Astrocyte (in vitro differentiated cells and primary cell): ENCODE measurements around the gene SORT1. TPM values are rescaled to one million over a fixed set of nuclear protein-coding genes. Genes with fewer than 3 reads are reported as not detected.

Experiments
- DNase-seq: peaks from one replicate; pipeline ENCODE4 v3.0.0-alpha.2; 2010; ENCODE audit warnings: low read depth
- FAIRE-seq: peaks from 2 replicates; lab custom pipeline; 2011; peaks lifted over from hg19 to GRCh38; lab: Jason Lieb, UNC
- H2AFZ ChIP-seq: 2 replicates; pipeline ENCODE4 v1.6.0; 2012; ENCODE audit warnings: low read depth, low read length, inconsistent platforms
- H3K27ac ChIP-seq: 2 replicates; pipeline ENCODE4 v1.5.1; 2011; ENCODE audit warnings: low read depth, low read length, inconsistent platforms
- H3K27me3 ChIP-seq: 2 replicates; pipeline ENCODE4 v1.6.0; 2011; ENCODE audit warnings: low read length, inconsistent platforms; ENCODE audit not compliant: insufficient read depth
- H3K36me3 ChIP-seq: 2 replicates; pipeline ENCODE4 v1.5.1; 2011; ENCODE audit warnings: low read length, inconsistent platforms; ENCODE audit not compliant: insufficient read depth
- H3K4me1 ChIP-seq: 2 replicates; pipeline ENCODE4 v1.5.1; 2011; ENCODE audit warnings: low read length, inconsistent platforms; ENCODE audit not compliant: insufficient read depth
- H3K4me2 ChIP-seq: 2 replicates; pipeline ENCODE4 v1.6.0; 2012; ENCODE audit warnings: low read length, inconsistent platforms
- H3K4me3 ChIP-seq: 2 replicates; pipeline ENCODE4 v1.5.1; 2011; ENCODE audit warnings: low read depth, mild to moderate bottlenecking, low read length, inconsistent platforms; ENCODE audit not compliant: insufficient read depth
- H3K79me2 ChIP-seq: 2 replicates; pipeline ENCODE4 v1.6.0; 2012; ENCODE audit warnings: mild to moderate bottlenecking, low read length, inconsistent platforms; ENCODE audit not compliant: insufficient read depth
- H3K9ac ChIP-seq: 2 replicates; pipeline ENCODE4 v1.6.0; 2012; ENCODE audit warnings: mild to moderate bottlenecking, low read length, inconsistent platforms
- H3K9me3 ChIP-seq: 2 replicates; pipeline ENCODE4 v1.5.1; 2012; ENCODE audit warnings: low read depth, mild to moderate bottlenecking, low read length, inconsistent platforms; ENCODE audit not compliant: insufficient read depth
- H4K20me1 ChIP-seq: 2 replicates; pipeline ENCODE4 v1.6.0; 2012; ENCODE audit warnings: low read length, inconsistent platforms; ENCODE audit not compliant: insufficient read depth
- H3K27ac Mint-ChIP-seq: one replicate; pipeline ENCODE4 v1.8.0; 2021; ENCODE audit warnings: mild to moderate bottlenecking, mixed read lengths; ENCODE audit not compliant: unreplicated experiment
- H3K27me3 Mint-ChIP-seq: one replicate; pipeline ENCODE4 v1.8.0; 2021; ENCODE audit warnings: low read depth, mixed read lengths; ENCODE audit not compliant: unreplicated experiment
- H3K36me3 Mint-ChIP-seq: one replicate; pipeline ENCODE4 v1.8.0; 2021; ENCODE audit warnings: low read depth, mixed read lengths; ENCODE audit not compliant: unreplicated experiment
- H3K4me1 Mint-ChIP-seq: one replicate; pipeline ENCODE4 v1.8.0; 2021; ENCODE audit warnings: low read depth, mixed read lengths; ENCODE audit not compliant: unreplicated experiment
- H3K4me3 Mint-ChIP-seq: one replicate; pipeline ENCODE4 v1.8.0; 2021; ENCODE audit warnings: mild to moderate bottlenecking, moderate library complexity, mixed read lengths; ENCODE audit not compliant: unreplicated experiment
- H3K9me3 Mint-ChIP-seq: one replicate; pipeline ENCODE4 v1.8.0; 2021; ENCODE audit warnings: mild to moderate bottlenecking, mixed read lengths; ENCODE audit not compliant: unreplicated experiment
- CTCF ChIP-seq: IDR thresholded peaks from 2 replicates; pipeline ENCODE4 v1.5.1; 2011; ENCODE audit warnings: low read depth, mild to moderate bottlenecking, inconsistent platforms, low read length, moderate library complexity; ENCODE audit not compliant: insufficient read depth
- EZH2 ChIP-seq: IDR thresholded peaks from 2 replicates; pipeline ENCODE4 v1.6.1; 2012; ENCODE audit warnings: mild to moderate bottlenecking, low read length, inconsistent platforms; ENCODE audit not compliant: insufficient read depth
- total RNA-seq: library from RNA; stranded (reverse); gene quantifications from 2 replicates; pipeline ENCODE4 v1.2.1, GENCODE V29; 2021

Gene SORT1
- total RNA-seq, 1 donor from 2014 or later, result 135 TPM

- Mint-ChIP-seq H3K36me3 (peaks cover 1% of the 10 kb centered on the region), H3K27ac (peak overlapping the region; percentile 64)
These were observed 101.9 kb downstream of the SORT1 start for GRCh38 chr1:109295712-109296415.

GRCh38 chr1:109294481-109294880, 103.2 kb downstream of the SORT1 start:
- Histone ChIP-seq H3K4me2 (no peak overlapping the region), H3K27ac (no peak overlapping the region), H3K27me3 (no peaks in the 10 kb centered on the region), H3K9me3 (no peaks in the 10 kb centered on the region), H3K79me2 (no peaks in the 10 kb centered on the region), H3K4me1 (peaks cover 17% of the 10 kb centered on the region), H3K4me3 (no peak overlapping the region), H3K9ac (no peak overlapping the region), H3K36me3 (no peaks in the 10 kb centered on the region), H4K20me1 (no peaks in the 10 kb centered on the region), H2AFZ (no peak overlapping the region)
- H3K27ac Mint-ChIP-seq, result no peak overlapping the region
- DNase-seq, result no peak
- no peaks in the 10 kb centered on the region for H3K27me3 Mint-ChIP-seq
- peaks cover 26% of the 10 kb centered on the region for H3K4me1 Mint-ChIP-seq
- no peak overlapping the region for H3K4me3 Mint-ChIP-seq
- no peak for FAIRE-seq
- H3K36me3 Mint-ChIP-seq, result peaks cover 1% of the 10 kb centered on the region
- TF ChIP-seq CTCF (no peak), EZH2 (no peak)
- no peaks in the 10 kb centered on the region for H3K9me3 Mint-ChIP-seq

More at GRCh38 chr1:109295712-109296415, 101.9 kb downstream of the SORT1 start:
- Histone ChIP-seq H3K4me2 (no peak overlapping the region), H3K36me3 (no peaks in the 10 kb centered on the region), H3K4me3 (no peak overlapping the region), H3K9me3 (no peaks in the 10 kb centered on the region), H2AFZ (no peak overlapping the region), H3K27ac (no peak overlapping the region), H3K9ac (no peak overlapping the region), H3K79me2 (no peaks in the 10 kb centered on the region), H4K20me1 (no peaks in the 10 kb centered on the region), H3K4me1 (peaks cover 29% of the 10 kb centered on the region), H3K27me3 (no peaks in the 10 kb centered on the region)
- peaks cover 31% of the 10 kb centered on the region for H3K4me1 Mint-ChIP-seq
- H3K27me3 Mint-ChIP-seq, result no peaks in the 10 kb centered on the region
- no peak overlapping the region for H3K4me3 Mint-ChIP-seq
- no peak for FAIRE-seq
- H3K9me3 Mint-ChIP-seq, result no peaks in the 10 kb centered on the region
- DNase-seq, result no peak
- TF ChIP-seq CTCF, result no peak

- Mint-ChIP-seq H3K9me3 (peaks cover 2% of the 10 kb centered on the region), H3K4me3 (no peak overlapping the region)
These were observed 104.7 kb downstream of the SORT1 start for GRCh38 chr1:109293026-109293425.

More at GRCh38 chr1:109293026-109293425, 104.7 kb downstream of the SORT1 start:
- H3K4me1 ChIP-seq, result peaks cover 2% of the 10 kb centered on the region
- H3K79me2 ChIP-seq, result no peaks in the 10 kb centered on the region
- no peaks in the 10 kb centered on the region for H3K9me3 ChIP-seq
- no peak for TF ChIP-seq CTCF
- no peak for TF ChIP-seq EZH2
- H3K4me3 ChIP-seq, result no peak overlapping the region
- no peak overlapping the region for H3K4me2 ChIP-seq
- no peak for DNase-seq
- no peak overlapping the region for H3K9ac ChIP-seq
- H4K20me1 ChIP-seq, result no peaks in the 10 kb centered on the region
- H3K27me3 ChIP-seq, result no peaks in the 10 kb centered on the region
- peaks cover 2% of the 10 kb centered on the region for H3K27me3 Mint-ChIP-seq
- H3K27ac Mint-ChIP-seq, result no peak overlapping the region
- no peaks in the 10 kb centered on the region for H3K36me3 ChIP-seq
- H3K27ac ChIP-seq, result no peak overlapping the region
- peaks cover under 1% of the 10 kb centered on the region for H3K36me3 Mint-ChIP-seq
- no peak overlapping the region for H2AFZ ChIP-seq
- no peak for FAIRE-seq
- H3K4me1 Mint-ChIP-seq, result peaks cover 11% of the 10 kb centered on the region
